ENCODE results near the gene ELF3. TPM values are rescaled to one million over a fixed set of nuclear protein-coding genes. Genes with fewer than 3 reads are reported as not detected.

ELF3 gene
- total RNA-seq, 1 donor from 2014 or later: 265 TPM

DNA sequence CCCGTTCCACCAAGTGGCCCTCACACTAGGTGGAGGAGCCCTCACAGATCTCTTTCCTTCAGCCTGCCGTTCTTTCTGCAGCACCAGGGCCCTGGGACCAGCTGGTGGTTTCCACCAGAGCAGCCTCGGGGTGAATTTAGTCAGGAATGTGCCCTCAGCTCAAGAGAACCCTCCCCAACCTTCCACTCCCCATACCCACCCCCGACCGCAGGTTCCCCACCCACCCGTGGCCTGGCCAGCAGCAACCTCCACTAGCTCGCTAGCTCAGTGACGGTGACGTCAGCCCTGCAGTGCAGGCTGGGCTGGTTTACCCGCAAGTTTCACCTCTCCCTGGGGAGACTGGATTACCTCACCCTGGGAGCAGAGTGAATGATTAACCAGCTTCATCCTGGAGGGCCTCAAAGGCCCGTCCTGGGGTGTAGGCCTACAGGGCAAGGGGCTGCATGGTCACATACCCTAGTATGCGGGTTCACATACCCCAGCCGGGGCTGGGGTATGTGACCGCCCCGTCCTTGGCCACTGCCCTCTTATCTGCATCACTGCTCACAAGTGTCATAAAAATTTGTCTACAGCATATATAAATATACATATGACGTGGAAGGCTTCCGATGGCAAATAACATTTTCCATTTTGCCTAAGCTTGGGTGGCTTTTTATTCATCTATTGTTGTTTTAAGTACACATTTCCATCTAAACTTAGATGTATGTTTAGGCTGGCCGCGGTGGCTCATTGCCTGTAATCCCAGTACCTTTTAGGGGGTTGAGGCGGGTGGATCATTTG lies 24.5 kb downstream of the ELF3 start:
- peak overlapping the region; percentile 11 for H3K4me3 ChIP-seq (ENCODE audit: low read depth, low read length)
- TF ChIP-seq, protein P1, sequence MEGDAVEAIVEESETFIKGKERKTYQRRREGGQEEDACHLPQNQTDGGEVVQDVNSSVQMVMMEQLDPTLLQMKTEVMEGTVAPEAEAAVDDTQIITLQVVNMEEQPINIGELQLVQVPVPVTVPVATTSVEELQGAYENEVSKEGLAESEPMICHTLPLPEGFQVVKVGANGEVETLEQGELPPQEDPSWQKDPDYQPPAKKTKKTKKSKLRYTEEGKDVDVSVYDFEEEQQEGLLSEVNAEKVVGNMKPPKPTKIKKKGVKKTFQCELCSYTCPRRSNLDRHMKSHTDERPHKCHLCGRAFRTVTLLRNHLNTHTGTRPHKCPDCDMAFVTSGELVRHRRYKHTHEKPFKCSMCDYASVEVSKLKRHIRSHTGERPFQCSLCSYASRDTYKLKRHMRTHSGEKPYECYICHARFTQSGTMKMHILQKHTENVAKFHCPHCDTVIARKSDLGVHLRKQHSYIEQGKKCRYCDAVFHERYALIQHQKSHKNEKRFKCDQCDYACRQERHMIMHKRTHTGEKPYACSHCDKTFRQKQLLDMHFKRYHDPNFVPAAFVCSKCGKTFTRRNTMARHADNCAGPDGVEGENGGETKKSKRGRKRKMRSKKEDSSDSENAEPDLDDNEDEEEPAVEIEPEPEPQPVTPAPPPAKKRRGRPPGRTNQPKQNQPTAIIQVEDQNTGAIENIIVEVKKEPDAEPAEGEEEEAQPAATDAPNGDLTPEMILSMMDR (conservative IDR thresholded peaks at IDR 0.05; ENCODE audit: low read depth, low read length): no peak
- DNase-seq (ENCODE audit: low read depth): peak; percentile 85

DNA sequence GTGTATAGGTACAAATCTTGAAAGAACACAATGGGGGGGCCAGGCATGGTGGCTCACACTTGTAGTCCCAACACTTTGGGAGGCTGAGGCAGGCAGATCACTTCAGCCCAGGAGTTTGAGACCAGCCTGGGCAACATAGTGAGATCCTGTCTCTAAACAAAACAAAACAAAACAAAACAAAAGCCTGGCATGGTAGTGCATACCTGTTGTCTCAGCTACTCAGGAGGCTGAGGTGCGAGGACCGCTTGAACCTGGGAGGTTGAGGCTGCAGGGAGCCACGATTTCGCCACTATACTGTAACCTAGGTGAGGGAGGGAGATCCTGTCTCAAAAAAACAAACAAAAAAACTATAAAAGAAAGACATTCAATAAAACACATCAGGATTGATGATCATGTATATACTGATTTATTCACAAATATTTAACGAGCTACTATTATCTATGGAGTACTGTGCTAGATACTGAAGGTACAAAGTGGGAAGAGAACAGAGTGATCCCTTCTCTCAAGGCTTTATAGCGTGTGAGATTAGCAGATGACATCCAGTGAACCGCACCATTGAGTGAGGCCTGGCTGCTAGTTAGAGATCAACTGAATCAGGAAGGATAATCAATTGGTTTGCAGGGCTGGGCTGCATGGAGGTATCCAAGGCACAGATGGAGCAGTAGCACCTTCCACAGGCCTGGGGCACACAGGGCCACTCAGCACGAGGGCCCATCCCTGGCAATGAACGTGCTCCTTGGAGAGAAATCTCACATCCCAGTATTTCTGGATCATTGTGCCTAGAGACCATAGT lies 26.4 kb downstream of the ELF3 start:
- DNase-seq (ENCODE audit: low read depth): no peak
- TF ChIP-seq, protein P1 (conservative IDR thresholded peaks at IDR 0.05; ENCODE audit: low read depth, low read length): no peak
- H3K4me3 ChIP-seq (ENCODE audit: low read depth, low read length): no peak overlapping the region

- TF ChIP-seq, protein P1 (conservative IDR thresholded peaks at IDR 0.05; ENCODE audit: low read depth, low read length): no peak
- no peak overlapping the region for H3K4me3 ChIP-seq (ENCODE audit: low read depth, low read length)
- no peak for DNase-seq (ENCODE audit: low read depth)
Measured at GRCh38 chr1:202037706-202038296, 27.4 kb downstream of the ELF3 start.

- TF ChIP-seq, protein P1 (conservative IDR thresholded peaks at IDR 0.05; ENCODE audit: low read depth, low read length): no peak
- no peak overlapping the region for H3K4me3 ChIP-seq (ENCODE audit: low read depth, low read length)
- DNase-seq (ENCODE audit: low read depth): no peak
Measured at GRCh38 chr1:202038688-202039346, 28.4 kb downstream of the ELF3 start.

DNA sequence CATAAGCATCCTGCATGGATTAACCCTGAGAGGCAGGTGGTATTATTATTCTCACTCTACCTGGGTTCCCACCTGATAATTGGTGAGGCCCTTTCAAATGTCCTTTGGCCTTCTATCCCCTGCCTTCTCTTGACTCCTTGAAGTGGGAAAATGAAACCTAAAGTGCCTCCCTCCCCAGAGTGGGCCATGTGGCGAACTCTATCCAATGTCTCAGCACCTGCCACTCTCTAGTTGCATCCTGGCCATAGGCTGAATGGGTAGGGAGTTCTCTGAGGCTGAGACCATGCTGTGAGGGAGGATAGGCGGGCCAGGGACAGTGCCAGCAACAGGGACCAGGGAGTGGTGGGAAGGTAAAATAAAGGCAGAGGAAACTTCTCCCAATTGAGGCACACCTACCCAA lies 35.3 kb downstream of the ELF3 start:
- no peak for DNase-seq (ENCODE audit: low read depth)
- TF ChIP-seq, protein P1 (conservative IDR thresholded peaks at IDR 0.05; ENCODE audit: low read depth, low read length): no peak
- H3K4me3 ChIP-seq (ENCODE audit: low read depth, low read length): no peak overlapping the region

DNA sequence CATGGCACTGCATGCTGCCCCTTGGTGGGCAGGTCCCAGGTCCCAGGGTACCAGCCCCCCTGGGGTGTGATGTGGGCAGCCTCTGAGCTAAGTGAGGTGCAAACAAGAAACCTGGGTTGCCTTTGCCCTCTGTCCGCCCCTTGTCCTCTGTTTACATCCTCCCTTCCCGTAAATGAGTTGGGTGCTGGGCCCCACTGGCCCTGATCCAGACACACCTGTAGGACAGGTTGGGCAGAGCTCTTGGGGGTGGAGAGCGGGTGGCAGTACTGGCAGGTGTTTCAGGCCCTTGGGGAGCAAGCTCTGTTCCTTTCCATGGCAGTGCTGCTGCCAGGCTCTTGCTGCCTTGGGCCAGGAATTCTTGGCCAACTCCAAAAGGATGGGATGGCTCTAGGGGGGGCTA lies 35.8 kb downstream of the ELF3 start:
- no peak for DNase-seq (ENCODE audit: low read depth)
- TF ChIP-seq, protein P1 (conservative IDR thresholded peaks at IDR 0.05; ENCODE audit: low read depth, low read length): no peak
- H3K4me3 ChIP-seq (ENCODE audit: low read depth, low read length): no peak overlapping the region

Data from epithelial cell of proximal tubule (primary cell).